WERI-Rb-1 (cell line): ENCODE measurements around the gene PPP1R27.

Experiments
- DNase-seq: peaks from one replicate; pipeline ENCODE4 v3.0.0-alpha.2; 2020
- H3K27ac ChIP-seq: fragments of 250-450 bp; sonication (Bioruptor Pico); 2 replicates; pipeline ENCODE4 v1.5.1; 2020; ENCODE audit warnings: mild to moderate bottlenecking, moderate library complexity
- H3K27me3 ChIP-seq: fragments of 250-450 bp; sonication (Bioruptor Pico); 2 replicates; pipeline ENCODE4 v1.5.1; 2021; ENCODE audit warnings: mild to moderate bottlenecking, low read depth, moderate library complexity; ENCODE audit not compliant: insufficient read depth, severe bottlenecking
- H3K36me3 ChIP-seq: fragments of 250-450 bp; sonication (Bioruptor Pico); 2 replicates; pipeline ENCODE4 v1.5.1; 2020; ENCODE audit warnings: mild to moderate bottlenecking, moderate library complexity
- H3K4me3 ChIP-seq: 2 replicates; pipeline ENCODE4 v1.5.1; 2011; ENCODE audit warnings: low read depth, mild to moderate bottlenecking, control low read depth, low read length
- H3K9me3 ChIP-seq: fragments of 250-450 bp; sonication (Bioruptor Pico); 2 replicates; pipeline ENCODE4 v1.5.1; 2021; ENCODE audit warnings: mild to moderate bottlenecking, moderate library complexity; ENCODE audit not compliant: severe bottlenecking
- TF ChIP-seq, protein P1 (sequence below): IDR thresholded peaks from 2 replicates; pipeline ENCODE4 v1.5.1; 2011; ENCODE audit warnings: low read depth, mild to moderate bottlenecking, control low read depth, inconsistent platforms, low read length

Gene PPP1R27, protein sequence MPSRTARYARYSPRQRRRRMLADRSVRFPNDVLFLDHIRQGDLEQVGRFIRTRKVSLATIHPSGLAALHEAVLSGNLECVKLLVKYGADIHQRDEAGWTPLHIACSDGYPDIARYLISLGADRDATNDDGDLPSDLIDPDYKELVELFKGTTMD

GRCh38 chr17:81834831-81835267, at the start of gene PPP1R27:
PPP1R27 (minus strand) TSS chr17:81835050; CDS start chr17:81834953, 97 bp downstream.
- H3K36me3 ChIP-seq, result peaks cover 22% of the 10 kb centered on the region
- H3K9me3 ChIP-seq, result no peaks in the 10 kb centered on the region
- H3K27ac ChIP-seq, result peak within 1 kb of the TSS; percentile 94
- DNase-seq, result peak; percentile 95
- peak within 1 kb of the TSS; percentile 85 for H3K4me3 ChIP-seq
- TF ChIP-seq, protein P1, sequence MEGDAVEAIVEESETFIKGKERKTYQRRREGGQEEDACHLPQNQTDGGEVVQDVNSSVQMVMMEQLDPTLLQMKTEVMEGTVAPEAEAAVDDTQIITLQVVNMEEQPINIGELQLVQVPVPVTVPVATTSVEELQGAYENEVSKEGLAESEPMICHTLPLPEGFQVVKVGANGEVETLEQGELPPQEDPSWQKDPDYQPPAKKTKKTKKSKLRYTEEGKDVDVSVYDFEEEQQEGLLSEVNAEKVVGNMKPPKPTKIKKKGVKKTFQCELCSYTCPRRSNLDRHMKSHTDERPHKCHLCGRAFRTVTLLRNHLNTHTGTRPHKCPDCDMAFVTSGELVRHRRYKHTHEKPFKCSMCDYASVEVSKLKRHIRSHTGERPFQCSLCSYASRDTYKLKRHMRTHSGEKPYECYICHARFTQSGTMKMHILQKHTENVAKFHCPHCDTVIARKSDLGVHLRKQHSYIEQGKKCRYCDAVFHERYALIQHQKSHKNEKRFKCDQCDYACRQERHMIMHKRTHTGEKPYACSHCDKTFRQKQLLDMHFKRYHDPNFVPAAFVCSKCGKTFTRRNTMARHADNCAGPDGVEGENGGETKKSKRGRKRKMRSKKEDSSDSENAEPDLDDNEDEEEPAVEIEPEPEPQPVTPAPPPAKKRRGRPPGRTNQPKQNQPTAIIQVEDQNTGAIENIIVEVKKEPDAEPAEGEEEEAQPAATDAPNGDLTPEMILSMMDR, result no peak
- no peaks in the 10 kb centered on the region for H3K27me3 ChIP-seq

- H3K4me3 ChIP-seq, result no peak overlapping the region
- H3K9me3 ChIP-seq, result no peaks in the 10 kb centered on the region
- no peaks in the 10 kb centered on the region for H3K27me3 ChIP-seq
- no peak for DNase-seq
- TF ChIP-seq, protein P1, result no peak
- H3K27ac ChIP-seq, result no peak overlapping the region
- peaks cover 96% of the 10 kb centered on the region for H3K36me3 ChIP-seq
These were observed 49.7 kb upstream of the PPP1R27 start for GRCh38 chr17:81884520-81884919.

GRCh38 chr17:81879121-81879520, 44.3 kb upstream of the PPP1R27 start:
- H3K4me3 ChIP-seq, result no peak overlapping the region
- no peak overlapping the region for H3K27ac ChIP-seq
- H3K9me3 ChIP-seq, result no peaks in the 10 kb centered on the region
- no peaks in the 10 kb centered on the region for H3K27me3 ChIP-seq
- peaks cover 63% of the 10 kb centered on the region for H3K36me3 ChIP-seq
- DNase-seq, result no peak
- TF ChIP-seq, protein P1, result no peak

- TF ChIP-seq, protein P1, result no peak
- no peak for DNase-seq
These were observed 43.4 kb upstream of the PPP1R27 start for GRCh38 chr17:81878294-81878693.

DNA sequence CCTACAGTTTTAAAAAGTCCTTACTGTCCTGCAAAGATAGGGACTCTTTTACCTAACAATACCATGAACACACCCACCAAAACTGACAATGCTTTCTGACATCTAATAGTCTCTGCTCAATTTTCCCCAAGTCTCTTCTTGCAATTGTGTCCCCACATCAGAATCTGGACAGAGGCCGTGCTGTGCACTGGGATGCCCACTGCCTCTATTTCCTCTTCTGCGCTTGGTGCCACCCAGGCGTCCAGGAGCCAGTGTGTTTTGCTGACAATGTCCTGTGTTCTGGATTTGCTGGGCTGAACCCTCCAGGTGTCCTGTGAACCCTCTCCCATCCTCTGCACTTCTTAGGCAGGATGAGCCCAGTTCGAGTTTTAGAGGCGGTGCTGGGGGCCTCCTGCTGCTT, 42.7 kb upstream of the PPP1R27 start:
- Histone ChIP-seq H3K4me3 (no peak overlapping the region), H3K36me3 (peaks cover 54% of the 10 kb centered on the region), H3K9me3 (no peaks in the 10 kb centered on the region), H3K27me3 (no peaks in the 10 kb centered on the region), H3K27ac (no peak overlapping the region)
- TF ChIP-seq, protein P1, result no peak
- no peak for DNase-seq

More at GRCh38 chr17:81878294-81878693, 43.4 kb upstream of the PPP1R27 start:
- Histone ChIP-seq H3K36me3 (peaks cover 54% of the 10 kb centered on the region), H3K27me3 (no peaks in the 10 kb centered on the region), H3K27ac (no peak overlapping the region), H3K4me3 (no peak overlapping the region), H3K9me3 (no peaks in the 10 kb centered on the region)
